ENCODE results near the gene EEFSEC. TPM values are rescaled to one million over a fixed set of nuclear protein-coding genes. Genes with fewer than 3 reads are reported as not detected.

EEFSEC gene
- total RNA-seq, 1 donor from 2014 or later: 23.4 TPM

- H3K36me3 Mint-ChIP-seq (ENCODE audit: low read depth): no peaks in the 10 kb centered on the region
- H3K9me3 Mint-ChIP-seq: no peaks in the 10 kb centered on the region
- H3K4me1 Mint-ChIP-seq: peaks cover 4% of the 10 kb centered on the region
- TF ChIP-seq CTCF (conservative IDR thresholded peaks at IDR 0.05): no peak
- no peak overlapping the region for H3K4me3 Mint-ChIP-seq
- no peak overlapping the region for H3K27ac Mint-ChIP-seq (ENCODE audit: unreplicated experiment)
- DNase-seq (ENCODE audit: low read depth, low spot score): no peak
- H3K27me3 Mint-ChIP-seq (ENCODE audit: low read depth): no peaks in the 10 kb centered on the region
These were observed 238.7 kb downstream of the EEFSEC start for GRCh38 chr3:128392021-128392420.

- no peak for DNase-seq (ENCODE audit: low read depth, low spot score)
- no peak overlapping the region for H3K27ac Mint-ChIP-seq (ENCODE audit: unreplicated experiment)
- no peaks in the 10 kb centered on the region for H3K36me3 Mint-ChIP-seq (ENCODE audit: low read depth)
- peaks cover 4% of the 10 kb centered on the region for H3K4me1 Mint-ChIP-seq
- H3K27me3 Mint-ChIP-seq (ENCODE audit: low read depth): no peaks in the 10 kb centered on the region
- TF ChIP-seq CTCF (conservative IDR thresholded peaks at IDR 0.05): no peak
- no peaks in the 10 kb centered on the region for H3K9me3 Mint-ChIP-seq
- no peak overlapping the region for H3K4me3 Mint-ChIP-seq
These were observed 239.7 kb downstream of the EEFSEC start for GRCh38 chr3:128392818-128393544.

- no peak for DNase-seq (ENCODE audit: low read depth, low spot score)
- H3K4me3 Mint-ChIP-seq: no peak overlapping the region
- H3K36me3 Mint-ChIP-seq (ENCODE audit: low read depth): no peaks in the 10 kb centered on the region
- TF ChIP-seq CTCF (conservative IDR thresholded peaks at IDR 0.05): no peak
- no peak overlapping the region for H3K27ac Mint-ChIP-seq (ENCODE audit: unreplicated experiment)
- H3K27me3 Mint-ChIP-seq (ENCODE audit: low read depth): no peaks in the 10 kb centered on the region
- H3K4me1 Mint-ChIP-seq: peaks cover 4% of the 10 kb centered on the region
- H3K9me3 Mint-ChIP-seq: no peaks in the 10 kb centered on the region
These were observed 240.8 kb downstream of the EEFSEC start for GRCh38 chr3:128394033-128394432.

GRCh38 chr3:128395046-128395445 lies 241.8 kb downstream of the EEFSEC start:
- no peaks in the 10 kb centered on the region for H3K27me3 Mint-ChIP-seq (ENCODE audit: low read depth)
- H3K36me3 Mint-ChIP-seq (ENCODE audit: low read depth): no peaks in the 10 kb centered on the region

GRCh38 chr3:128395500-128396162 lies 242.3 kb downstream of the EEFSEC start:
- H3K4me3 Mint-ChIP-seq: no peak overlapping the region
- no peaks in the 10 kb centered on the region for H3K36me3 Mint-ChIP-seq (ENCODE audit: low read depth)
- H3K9me3 Mint-ChIP-seq: no peaks in the 10 kb centered on the region
- no peak for TF ChIP-seq CTCF (conservative IDR thresholded peaks at IDR 0.05)
- no peak overlapping the region for H3K27ac Mint-ChIP-seq (ENCODE audit: unreplicated experiment)
- H3K27me3 Mint-ChIP-seq (ENCODE audit: low read depth): no peaks in the 10 kb centered on the region
- H3K4me1 Mint-ChIP-seq: peaks cover 11% of the 10 kb centered on the region
- no peak for DNase-seq (ENCODE audit: low read depth, low spot score)

More at GRCh38 chr3:128395046-128395445, 241.8 kb downstream of the EEFSEC start:
- DNase-seq (ENCODE audit: low read depth, low spot score): no peak
- H3K27ac Mint-ChIP-seq (ENCODE audit: unreplicated experiment): no peak overlapping the region
- no peak overlapping the region for H3K4me3 Mint-ChIP-seq
- no peaks in the 10 kb centered on the region for H3K9me3 Mint-ChIP-seq
- peaks cover 8% of the 10 kb centered on the region for H3K4me1 Mint-ChIP-seq
- no peak for TF ChIP-seq CTCF (conservative IDR thresholded peaks at IDR 0.05)
